Adrenal gland (tissue), 5 donors: ENCODE data around the gene PIWIL1.

Source experiments
- POLR2A ChIP-seq, 2 donors: fragments of 450-650 bp; IDR thresholded peaks; one replicate each; pipeline ENCODE4 v1.6.1; 2017; ENCODE audit warnings: antibody characterized with exemption in 2 of 2, mild to moderate bottlenecking in 2 of 2, moderate library complexity in 1 of 2
- TF ChIP-seq, protein P1 (sequence below), 6 experiments: fragments of 450-650 bp in 4 of 6; fragments of 200-600 bp in 2 of 6; sonication (generic) in 1 of 6; IDR thresholded peaks; 1 replicate in 5 of 6; 2 replicates in 1 of 6; pipeline versions ENCODE4 v1.5.1 to v1.8.0; 2016 to 2021; ENCODE audit warnings: antibody characterized with exemption in 6 of 6, mild to moderate bottlenecking in 2 of 6, moderate library complexity in 1 of 6
- donor health status: DM: no; HTN: no; CAD: no.

DNA sequence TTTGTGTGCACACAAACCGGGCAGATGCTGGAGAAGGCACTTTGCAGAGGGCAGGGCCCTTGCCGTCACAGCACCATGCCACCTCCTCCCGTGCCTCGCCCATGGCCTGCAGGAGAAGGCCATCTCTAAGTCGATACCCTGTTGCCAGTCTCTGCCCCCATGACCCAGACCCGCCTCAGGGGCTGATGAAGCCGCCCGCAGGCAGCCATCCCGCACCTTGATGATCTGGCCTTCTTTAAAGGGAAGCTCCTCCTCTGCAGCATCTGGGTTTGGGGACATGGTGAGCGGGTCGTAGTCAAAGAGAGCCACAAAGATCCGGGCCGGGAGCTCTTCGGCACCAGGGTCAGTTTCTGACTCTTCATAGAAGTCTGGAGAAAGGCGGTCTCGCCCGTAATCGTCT lies 76.2 kb downstream of the PIWIL1 start:
- TF ChIP-seq, protein P1, sequence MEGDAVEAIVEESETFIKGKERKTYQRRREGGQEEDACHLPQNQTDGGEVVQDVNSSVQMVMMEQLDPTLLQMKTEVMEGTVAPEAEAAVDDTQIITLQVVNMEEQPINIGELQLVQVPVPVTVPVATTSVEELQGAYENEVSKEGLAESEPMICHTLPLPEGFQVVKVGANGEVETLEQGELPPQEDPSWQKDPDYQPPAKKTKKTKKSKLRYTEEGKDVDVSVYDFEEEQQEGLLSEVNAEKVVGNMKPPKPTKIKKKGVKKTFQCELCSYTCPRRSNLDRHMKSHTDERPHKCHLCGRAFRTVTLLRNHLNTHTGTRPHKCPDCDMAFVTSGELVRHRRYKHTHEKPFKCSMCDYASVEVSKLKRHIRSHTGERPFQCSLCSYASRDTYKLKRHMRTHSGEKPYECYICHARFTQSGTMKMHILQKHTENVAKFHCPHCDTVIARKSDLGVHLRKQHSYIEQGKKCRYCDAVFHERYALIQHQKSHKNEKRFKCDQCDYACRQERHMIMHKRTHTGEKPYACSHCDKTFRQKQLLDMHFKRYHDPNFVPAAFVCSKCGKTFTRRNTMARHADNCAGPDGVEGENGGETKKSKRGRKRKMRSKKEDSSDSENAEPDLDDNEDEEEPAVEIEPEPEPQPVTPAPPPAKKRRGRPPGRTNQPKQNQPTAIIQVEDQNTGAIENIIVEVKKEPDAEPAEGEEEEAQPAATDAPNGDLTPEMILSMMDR (IDR thresholded peaks at IDR 0.05), result no peak
- TF ChIP-seq POLR2A (IDR thresholded peaks at IDR 0.05), result no peak
